Activated CD4-positive, CD25-positive, alpha-beta regulatory T cell treated with anti-CD3 and anti-CD28 coated beads, Interleukin-2, amount 50 U/mL, for 72 hours (primary cell): ENCODE data around the gene ANKRD13D.
A peak's percentile ranks its signal among the peaks of the same experiment; 100 is the strongest.

Experiments used
- DNase-seq: peaks from one replicate; pipeline ENCODE4 v3.0.0; 2021

ANKRD13D gene

DNA sequence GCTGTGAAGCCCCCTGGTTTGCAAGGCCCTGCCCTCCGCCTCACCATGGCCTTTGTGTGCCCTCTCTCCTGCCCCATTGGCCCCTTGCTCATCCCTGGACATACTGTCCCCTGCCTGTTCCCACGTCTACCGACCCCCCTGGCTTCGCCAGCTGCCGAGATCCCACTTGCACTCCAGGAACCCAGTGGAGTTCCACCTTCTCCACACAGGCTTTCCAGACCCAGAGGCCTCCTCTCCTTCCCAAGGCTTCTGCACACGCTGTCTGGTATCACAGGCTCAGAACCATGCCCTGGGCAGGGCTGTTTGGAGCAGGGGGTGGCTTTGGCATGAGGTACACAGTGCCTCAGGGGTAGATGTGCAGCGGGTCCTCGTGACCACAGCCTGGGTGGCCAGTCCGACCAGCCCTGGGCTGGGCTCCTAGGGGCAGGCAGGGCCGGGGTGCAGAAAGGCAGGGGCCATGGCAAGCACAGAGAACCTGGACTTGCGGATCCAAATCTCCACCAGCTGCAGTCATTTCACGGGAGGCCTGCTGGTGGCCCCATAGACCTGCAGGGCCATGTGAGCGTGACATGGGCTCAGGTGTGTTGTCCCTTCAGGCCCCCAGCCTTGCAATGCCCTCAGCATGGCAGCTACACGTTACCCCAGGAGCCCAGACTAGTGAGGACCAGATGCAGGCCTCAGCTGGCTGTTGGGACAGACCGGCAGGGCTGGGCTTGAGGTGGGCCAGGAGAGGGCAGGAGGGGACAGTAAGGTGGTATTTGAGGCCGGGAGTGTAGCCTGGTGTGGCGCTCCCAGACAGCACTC is 13.3 kb upstream of the ANKRD13D start:
- no peak for DNase-seq

- no peak for DNase-seq
These were observed 12.3 kb upstream of the ANKRD13D start for GRCh38 chr11:67276781-67277230.

- peak; percentile 79 for DNase-seq
These were observed 11.7 kb upstream of the ANKRD13D start for GRCh38 chr11:67277231-67277961.

DNA sequence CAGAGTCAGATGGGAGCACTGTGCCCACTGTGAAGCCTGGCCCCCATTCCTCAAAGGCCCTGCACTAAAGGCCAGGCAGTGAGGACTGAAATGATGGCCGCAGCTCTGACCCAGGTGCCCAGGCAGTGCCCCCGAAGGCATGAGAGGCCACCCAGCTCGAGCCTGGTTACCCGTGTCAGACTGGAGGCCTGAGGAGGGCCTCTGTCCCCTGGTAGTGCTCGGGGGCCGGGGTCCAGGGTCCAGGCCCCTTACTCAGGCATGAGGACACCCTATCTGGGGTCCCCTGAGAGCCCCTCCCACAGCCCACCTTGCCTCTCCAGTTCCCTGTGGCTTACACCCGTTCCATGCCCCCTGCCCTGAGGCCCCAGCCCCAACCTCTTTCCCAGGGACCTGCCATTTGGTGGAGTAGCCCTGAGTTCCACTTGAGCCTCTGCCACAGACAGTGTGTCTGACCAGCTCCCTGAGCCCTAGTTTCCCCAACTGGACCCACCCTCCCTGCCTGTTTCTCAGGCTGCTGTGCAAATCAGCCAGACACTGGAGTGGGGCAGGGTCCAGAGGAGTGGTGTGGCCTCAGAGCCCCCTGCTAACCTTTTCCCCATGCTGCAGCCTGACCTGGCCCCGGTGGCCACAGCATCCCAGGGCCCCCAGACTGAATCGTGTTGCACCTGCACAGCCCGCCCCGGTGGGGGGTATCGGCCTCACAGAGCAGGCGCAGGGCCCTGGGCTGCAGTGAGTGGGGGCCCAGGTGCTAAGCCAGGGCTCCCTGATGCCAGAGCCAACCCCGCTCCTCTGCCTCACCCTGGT is 10.8 kb upstream of the ANKRD13D start:
- no peak for DNase-seq

GRCh38 chr11:67278939-67279588 is 10.0 kb upstream of the ANKRD13D start:
- no peak for DNase-seq

DNA sequence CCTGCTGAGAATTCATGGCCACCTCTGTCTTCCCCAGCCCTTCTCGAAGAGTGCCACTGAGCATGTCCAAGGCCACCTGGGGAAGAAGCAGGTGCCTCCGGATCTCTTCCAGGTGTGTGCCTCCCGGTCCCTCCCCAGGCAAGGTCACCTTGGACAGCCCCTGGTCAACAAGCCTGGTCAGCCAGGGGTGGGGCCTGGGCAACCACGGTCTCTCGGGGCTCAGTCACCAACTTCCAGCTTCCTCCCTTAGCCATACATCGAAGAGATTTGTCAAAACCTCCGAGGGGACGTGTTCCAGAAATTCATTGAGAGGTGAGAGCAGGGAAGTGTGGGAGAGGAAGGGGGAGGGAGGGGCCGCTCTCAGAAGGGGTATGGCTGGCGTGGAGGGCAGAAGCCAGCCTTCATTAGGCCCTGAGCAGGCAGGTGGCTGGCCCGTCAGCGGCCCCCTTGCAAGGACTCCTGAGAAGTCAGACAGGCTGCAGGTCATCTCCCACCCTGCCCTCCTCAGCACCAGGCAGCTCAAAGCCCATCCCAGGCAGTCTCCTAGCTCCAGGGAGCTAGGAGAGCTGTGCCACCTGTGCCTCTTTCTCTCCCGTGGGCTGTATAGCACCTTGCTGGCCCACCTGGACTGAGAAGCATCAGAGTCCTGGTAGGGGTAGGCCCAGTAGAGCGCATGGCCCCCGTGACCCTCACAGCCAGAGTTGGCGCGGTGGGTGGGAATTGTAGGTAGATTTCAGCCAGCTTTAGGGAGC is 9.3 kb upstream of the ANKRD13D start:
- DNase-seq, result no peak

- DNase-seq, result no peak
These were observed 8.7 kb upstream of the ANKRD13D start for GRCh38 chr11:67280341-67280787.

DNA sequence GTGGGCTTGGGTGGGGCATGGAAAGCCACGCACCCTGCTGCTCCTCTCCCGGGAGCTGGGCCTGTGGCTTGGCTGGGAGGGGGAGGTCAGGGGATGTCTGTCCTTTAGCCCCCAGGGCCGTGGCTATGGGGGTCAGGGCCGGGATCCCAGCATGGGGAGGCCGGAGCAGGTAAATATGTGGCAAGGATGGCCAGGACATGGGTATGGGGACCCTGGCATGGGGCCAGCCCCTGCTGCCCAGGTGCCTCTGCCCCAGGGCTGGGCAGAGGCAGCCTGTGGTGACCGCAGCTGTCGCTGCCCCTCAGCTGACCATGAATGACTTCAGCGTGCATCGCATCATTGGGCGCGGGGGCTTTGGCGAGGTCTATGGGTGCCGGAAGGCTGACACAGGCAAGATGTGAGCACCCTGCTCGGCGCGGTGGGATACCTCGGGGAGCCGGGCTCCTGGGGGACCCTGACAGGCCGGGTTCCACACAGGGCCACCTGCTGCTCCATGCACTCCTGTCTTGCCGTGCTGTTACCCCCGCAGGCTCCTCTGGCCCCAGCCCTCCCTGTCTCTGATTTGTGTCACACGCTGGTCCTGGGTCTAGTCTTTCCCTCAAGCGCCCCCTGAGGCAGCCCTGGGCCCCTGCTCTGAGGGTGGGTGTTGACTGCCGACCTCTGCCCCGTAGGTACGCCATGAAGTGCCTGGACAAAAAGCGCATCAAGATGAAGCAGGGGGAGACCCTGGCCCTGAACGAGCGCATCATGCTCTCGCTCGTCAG is 8.1 kb upstream of the ANKRD13D start:
- DNase-seq, result no peak

GRCh38 chr11:67281552-67282150 is 7.5 kb upstream of the ANKRD13D start:
- DNase-seq, result no peak

DNA sequence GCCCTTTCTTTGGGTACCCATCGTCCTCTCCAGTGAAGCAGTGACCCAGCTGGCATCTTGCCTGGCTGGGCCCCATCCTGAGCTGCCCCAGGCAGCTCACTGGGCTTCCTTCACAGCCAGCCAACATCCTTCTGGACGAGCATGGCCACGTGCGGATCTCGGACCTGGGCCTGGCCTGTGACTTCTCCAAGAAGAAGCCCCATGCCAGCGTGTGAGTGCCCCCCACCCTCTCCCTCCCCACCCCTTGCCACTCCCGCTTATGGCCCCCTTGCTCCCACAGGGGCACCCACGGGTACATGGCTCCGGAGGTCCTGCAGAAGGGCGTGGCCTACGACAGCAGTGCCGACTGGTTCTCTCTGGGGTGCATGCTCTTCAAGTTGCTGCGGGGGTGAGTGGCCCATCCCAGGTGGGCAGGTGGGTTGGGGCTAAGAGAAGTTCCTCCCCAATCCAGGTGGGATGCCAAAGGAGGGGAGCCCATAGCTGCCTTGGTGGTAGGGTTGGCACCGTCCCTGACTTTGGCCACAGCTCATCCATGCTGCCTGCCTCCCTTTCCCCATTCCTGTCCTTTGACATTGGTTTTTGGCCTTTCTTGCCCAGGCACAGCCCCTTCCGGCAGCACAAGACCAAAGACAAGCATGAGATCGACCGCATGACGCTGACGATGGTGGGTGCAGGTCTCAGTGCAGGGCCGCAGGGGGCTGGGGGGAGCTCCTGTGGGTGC is 6.8 kb upstream of the ANKRD13D start:
- DNase-seq, result no peak

- no peak for DNase-seq
These were observed 6.2 kb upstream of the ANKRD13D start for GRCh38 chr11:67282876-67283371.

DNA sequence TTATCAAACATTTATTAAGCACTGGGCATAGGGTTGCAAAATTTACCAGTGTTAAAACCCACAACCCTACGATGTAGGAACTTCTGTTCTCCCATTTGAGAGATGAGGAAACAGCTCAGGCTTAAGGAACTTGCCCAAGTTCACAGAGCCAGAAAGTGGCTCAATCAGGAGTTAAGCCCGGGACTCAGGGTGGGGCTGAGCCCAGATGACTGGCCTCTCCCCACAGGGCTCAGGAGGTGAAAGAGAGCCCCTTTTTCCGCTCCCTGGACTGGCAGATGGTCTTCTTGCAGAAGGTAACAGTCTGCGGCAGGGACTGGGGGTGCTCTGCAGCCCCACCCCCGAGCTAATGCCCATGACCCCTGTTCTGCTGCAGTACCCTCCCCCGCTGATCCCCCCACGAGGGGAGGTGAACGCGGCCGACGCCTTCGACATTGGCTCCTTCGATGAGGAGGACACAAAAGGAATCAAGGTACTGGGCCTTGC is 5.6 kb upstream of the ANKRD13D start:
- DNase-seq, result no peak

- no peak for DNase-seq
These were observed 4.1 kb upstream of the ANKRD13D start for GRCh38 chr11:67284811-67285540.

DNA sequence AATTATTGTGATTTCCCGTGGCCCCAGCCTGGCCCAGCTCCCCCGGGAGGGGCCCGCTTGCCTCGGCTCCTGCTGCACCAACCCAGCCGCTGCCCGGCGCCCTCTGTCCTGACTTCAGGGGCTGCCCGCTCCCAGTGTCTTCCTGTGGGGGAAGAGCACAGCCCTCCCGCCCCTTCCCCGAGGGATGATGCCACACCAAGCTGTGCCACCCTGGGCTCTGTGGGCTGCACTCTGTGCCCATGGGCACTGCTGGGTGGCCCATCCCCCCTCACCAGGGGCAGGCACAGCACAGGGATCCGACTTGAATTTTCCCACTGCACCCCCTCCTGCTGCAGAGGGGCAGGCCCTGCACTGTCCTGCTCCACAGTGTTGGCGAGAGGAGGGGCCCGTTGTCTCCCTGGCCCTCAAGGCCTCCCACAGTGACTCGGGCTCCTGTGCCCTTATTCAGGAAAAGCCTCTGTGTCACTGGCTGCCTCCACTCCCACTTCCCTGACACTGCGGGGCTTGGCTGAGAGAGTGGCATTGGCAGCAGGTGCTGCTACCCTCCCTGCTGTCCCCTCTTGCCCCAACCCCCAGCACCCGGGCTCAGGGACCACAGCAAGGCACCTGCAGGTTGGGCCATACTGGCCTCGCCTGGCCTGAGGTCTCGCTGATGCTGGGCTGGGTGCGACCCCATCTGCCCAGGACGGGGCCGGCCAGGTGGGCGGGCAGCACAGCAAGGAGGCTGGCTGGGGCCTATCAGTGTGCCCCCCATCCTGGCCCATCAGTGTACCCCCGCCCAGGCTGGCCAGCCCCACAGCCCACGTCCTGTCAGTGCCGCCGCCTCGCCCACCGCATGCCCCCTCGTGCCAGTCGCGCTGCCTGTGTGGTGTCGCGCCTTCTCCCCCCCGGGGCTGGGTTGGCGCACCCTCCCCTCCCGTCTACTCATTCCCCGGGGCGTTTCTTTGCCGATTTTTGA is 3.3 kb upstream of the ANKRD13D start:
- no peak for DNase-seq

- DNase-seq, result no peak
These were observed 2.3 kb upstream of the ANKRD13D start for GRCh38 chr11:67286621-67287333.

GRCh38 chr11:67287355-67288197 is 1.5 kb upstream of the ANKRD13D start:
- no peak for DNase-seq
